ENCODE results near the gene CAMP.

CAMP gene, protein sequence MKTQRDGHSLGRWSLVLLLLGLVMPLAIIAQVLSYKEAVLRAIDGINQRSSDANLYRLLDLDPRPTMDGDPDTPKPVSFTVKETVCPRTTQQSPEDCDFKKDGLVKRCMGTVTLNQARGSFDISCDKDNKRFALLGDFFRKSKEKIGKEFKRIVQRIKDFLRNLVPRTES

DNA sequence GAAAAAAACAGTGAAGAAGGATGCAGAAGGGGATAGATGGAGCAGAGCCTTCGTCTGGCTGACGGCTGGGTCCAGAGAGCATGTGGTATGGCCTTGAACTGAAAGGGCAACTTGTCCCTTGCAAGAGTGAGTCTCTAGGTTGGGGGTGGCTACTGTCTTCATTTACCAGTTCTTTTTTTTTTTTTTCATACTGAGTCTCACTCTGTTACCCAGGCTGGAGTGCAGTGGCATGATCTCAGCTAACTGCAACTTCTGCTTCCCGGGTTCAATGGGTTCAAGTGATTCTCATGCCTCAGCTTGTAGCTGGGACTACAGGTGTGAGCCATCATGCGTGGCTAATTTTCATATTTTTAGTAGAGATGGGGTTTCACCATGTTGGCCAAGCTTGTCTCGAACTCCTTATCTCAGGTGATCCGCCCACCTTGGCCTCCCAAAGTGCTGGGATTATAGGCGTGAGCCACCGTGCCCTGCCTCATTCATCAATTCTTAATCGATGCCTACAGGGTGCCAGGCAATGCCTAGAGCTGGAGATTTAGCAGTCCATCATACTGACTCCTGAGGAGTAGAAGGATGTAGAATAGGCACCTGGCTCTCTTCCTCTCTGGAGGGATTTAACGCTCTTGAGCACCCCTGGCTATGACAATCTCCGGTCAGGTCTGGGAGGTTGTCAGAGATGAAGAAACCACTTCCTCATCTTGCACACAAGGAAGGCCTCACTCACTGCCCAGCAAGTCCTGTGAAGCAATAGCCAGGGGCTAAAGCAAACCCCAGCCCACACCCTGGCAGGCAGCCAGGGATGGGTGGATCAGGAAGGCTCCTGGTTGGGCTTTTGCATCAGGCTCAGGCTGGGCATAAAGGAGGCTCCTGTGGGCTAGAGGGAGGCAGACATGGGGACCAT is at the start of gene CAMP:
Gene CAMP, plus strand, starts transcription at position 880 of the 898 bp plus-strand sequence. Its CDS starts 17 bp downstream, at position 897.
- Mint-ChIP-seq H3K27me3 (no peaks in the 10 kb centered on the region), H3K9me3 (no peaks in the 10 kb centered on the region), H3K4me3 (no peak within 1 kb of the TSS), H3K4me1 (peaks cover 11% of the 10 kb centered on the region), H3K27ac (peak within 1 kb of the TSS; percentile 82 to 87)
- DNase-seq (no peak), ATAC-seq (no peak)

DNA sequence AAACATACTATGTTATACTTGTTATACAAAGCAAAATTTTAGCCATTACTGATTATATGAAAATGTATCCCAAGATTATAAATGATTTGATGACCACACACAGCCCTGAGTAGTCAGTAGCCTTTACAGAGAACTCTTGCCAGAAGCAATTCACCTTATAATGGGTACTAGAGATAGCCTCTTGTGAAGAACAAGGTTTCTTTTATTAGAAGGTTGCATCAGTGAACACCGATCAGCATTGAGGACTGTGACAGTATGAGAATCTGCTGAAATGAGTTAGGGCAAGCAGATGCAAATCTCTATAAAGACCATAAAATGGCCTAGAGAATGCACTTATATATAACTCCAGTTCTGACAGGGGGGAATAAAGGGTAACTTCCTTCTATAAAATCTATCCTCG is 45.2 kb upstream of the CAMP start:
- DNase-seq = no peak
- no peak for ATAC-seq
- Mint-ChIP-seq H3K9me3 (no peaks in the 10 kb centered on the region), H3K27ac (peak overlapping the region in 1 of 2 donors; percentile 12), H3K4me3 (no peak overlapping the region), H3K4me1 (no peaks in the 10 kb centered on the region), H3K27me3 (no peaks in the 10 kb centered on the region)

DNA sequence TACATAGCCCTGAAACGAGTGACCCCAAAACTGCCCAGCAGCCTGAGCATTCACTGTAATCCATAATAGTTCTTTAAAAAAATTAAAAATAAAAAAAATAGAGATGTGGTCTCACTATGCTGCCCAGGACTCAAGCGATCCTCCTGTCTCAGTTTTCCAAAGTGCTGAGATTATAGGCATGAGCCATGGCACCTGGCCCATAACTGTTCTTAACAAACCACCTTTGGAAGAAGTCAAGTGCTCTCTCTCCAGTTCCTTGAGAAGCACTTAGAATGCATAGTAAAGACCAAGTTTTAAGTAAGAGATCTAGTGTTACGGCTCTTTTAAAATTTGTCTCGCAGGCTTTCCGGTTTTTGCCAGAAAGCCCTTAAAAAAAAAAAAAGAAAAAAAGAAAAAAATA is 43.3 kb upstream of the CAMP start:
- H3K9me3 Mint-ChIP-seq = no peaks in the 10 kb centered on the region
- no peak for ATAC-seq

DNA sequence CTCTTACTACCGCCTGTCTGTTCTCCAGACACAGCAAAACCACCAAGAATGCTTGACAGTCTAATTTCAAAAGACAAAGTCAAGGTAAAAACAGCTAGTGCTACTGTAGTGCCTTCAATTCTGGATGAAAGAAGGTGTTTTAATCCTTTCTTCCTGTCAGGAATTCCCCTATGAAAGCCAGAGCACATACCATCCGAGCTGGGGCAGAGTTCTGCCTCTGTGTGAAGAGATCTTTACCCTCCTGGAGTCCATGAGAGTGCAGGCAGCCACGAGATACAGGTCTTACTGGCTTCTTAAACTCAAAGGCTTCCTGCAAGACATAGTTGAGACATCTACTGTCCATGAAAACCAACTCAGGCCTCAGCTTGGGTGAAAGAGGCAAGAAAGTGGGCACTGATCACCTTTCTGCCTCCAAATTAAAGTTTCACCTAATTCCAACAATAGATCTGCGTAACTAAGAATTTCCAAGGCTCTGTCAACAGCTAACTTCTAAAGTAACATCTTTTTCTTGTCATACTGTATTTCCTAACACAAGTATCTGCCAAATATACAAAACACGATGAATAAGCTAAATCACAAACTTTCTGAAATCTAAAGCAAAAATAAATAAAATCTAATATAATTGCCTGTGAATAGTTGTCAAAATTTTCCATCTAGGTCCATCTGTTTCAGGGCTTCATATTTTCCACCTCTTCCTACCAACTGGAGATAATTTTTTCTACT is 42.6 kb upstream of the CAMP start:
- no peaks in the 10 kb centered on the region for H3K27me3 Mint-ChIP-seq
- H3K27ac Mint-ChIP-seq = no peak overlapping the region
- ATAC-seq = no peak
- DNase-seq = no peak
- H3K4me1 Mint-ChIP-seq = no peaks in the 10 kb centered on the region
- no peaks in the 10 kb centered on the region for H3K9me3 Mint-ChIP-seq
- H3K4me3 Mint-ChIP-seq = no peak overlapping the region

More for the DNA sequence above, 43.3 kb upstream of the CAMP start:
- H3K4me3 Mint-ChIP-seq = no peak overlapping the region
- H3K27ac Mint-ChIP-seq = no peak overlapping the region
- no peak for DNase-seq
- no peaks in the 10 kb centered on the region for H3K4me1 Mint-ChIP-seq
- H3K27me3 Mint-ChIP-seq = no peaks in the 10 kb centered on the region

DNA sequence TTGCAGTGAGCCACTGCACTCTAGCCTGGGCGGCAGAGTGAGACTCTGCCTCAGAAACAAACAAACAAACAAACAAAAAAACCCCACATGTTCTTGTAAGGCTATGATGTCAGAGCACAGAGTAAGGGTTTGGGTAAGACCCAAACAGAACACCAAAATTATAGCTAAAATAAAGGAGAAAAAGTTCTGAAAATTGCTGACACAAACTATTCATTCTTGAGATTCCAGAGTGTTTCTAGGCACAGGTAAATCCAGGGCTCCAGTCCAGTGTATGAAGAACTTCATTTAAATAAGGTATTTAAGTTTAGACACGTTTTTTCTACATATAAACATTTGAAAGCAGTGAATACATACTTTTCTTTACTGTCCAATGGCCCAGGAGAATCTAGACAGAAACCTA is 39.0 kb upstream of the CAMP start:
- H3K27me3 Mint-ChIP-seq = peaks cover 8% of the 10 kb centered on the region
- H3K9me3 Mint-ChIP-seq = no peaks in the 10 kb centered on the region
- peaks cover 25% of the 10 kb centered on the region for H3K4me1 Mint-ChIP-seq
- no peak overlapping the region for H3K4me3 Mint-ChIP-seq
- no peak for DNase-seq
- ATAC-seq = no peak
- no peak overlapping the region for H3K27ac Mint-ChIP-seq

DNA sequence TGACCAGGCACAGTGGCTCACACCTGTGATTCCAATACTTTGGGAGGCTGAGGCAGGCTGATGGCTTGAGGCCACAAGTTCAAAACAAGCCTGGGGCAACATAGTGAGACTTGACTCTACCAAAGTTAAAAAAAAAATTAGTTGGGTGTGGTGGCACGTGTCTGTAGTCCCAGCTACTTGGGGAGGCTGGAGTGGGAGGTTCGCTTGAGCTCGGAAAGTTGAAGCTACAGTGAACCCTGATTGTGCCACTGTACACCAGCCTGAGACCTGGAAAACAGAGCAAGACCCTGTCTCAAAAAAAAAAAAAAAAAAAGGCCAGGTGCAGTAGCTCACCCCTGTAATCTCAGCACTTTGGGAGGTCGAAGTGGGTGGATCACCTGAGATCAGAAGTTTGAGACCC is 38.2 kb upstream of the CAMP start:
- Mint-ChIP-seq H3K27me3 (peaks cover 8% of the 10 kb centered on the region), H3K4me1 (peaks cover 25% of the 10 kb centered on the region), H3K9me3 (no peaks in the 10 kb centered on the region), H3K4me3 (no peak overlapping the region), H3K27ac (no peak overlapping the region)
- ATAC-seq = no peak
- no peak for DNase-seq

DNA sequence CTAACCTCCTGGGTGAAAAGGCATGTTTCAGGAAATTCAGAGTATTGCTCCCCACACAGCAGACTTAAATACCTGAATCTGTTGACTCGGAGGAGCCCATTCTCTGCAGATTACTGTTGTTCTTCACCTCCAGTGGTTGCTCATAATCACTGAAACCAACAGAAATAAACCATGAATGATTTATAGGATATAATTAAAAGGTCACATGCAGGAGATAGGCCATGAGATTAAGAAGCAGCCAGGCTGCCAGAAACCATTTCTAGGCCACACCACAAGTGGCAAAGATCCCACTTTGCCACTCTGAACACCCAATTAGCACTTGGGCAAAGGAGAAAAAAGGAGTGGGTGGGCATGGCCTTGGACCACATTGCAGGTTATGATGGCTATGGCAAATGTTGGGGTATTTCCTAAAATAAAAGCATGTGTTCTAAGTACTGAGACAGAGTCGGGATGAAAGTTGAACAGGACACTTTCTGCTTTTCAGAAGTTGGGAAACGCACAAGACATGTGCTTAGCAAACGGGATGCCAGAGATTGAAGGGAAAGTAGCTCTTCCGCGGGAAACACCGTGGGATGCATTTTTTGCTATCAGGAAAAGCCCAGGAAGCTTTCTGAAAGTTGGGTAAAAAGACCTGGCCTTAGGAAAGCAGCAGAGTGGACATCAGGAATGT is 36.5 kb upstream of the CAMP start:
- ATAC-seq = no peak
- Mint-ChIP-seq H3K4me3 (peak overlapping the region; percentile 85 to 96), H3K4me1 (peaks cover 25% of the 10 kb centered on the region), H3K27ac (peak overlapping the region; percentile 94 to 98), H3K27me3 (peaks cover 8% of the 10 kb centered on the region), H3K9me3 (no peaks in the 10 kb centered on the region)
- DNase-seq = no peak

DNA sequence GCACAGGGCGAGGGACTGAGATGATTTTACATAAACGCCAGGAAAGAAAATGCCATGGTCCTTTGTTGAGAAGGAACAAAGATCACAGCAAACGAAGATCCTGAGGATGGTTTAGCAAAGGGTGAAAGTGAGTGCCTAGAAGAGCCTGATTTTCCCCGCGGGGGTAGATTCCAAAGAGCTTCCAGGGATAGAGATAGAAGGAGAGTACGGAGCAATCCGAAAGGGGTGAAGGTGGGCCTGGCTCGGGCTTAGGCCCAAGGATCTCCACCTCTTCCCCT is 36.1 kb upstream of the CAMP start:
- no peaks in the 10 kb centered on the region for H3K9me3 Mint-ChIP-seq
- peaks cover 25% of the 10 kb centered on the region for H3K4me1 Mint-ChIP-seq
- peak overlapping the region; percentile 85 to 96 for H3K4me3 Mint-ChIP-seq
- peaks cover 8% of the 10 kb centered on the region for H3K27me3 Mint-ChIP-seq
- H3K27ac Mint-ChIP-seq = peak overlapping the region; percentile 94 to 98
- ATAC-seq = no peak
- DNase-seq = no peak

DNA sequence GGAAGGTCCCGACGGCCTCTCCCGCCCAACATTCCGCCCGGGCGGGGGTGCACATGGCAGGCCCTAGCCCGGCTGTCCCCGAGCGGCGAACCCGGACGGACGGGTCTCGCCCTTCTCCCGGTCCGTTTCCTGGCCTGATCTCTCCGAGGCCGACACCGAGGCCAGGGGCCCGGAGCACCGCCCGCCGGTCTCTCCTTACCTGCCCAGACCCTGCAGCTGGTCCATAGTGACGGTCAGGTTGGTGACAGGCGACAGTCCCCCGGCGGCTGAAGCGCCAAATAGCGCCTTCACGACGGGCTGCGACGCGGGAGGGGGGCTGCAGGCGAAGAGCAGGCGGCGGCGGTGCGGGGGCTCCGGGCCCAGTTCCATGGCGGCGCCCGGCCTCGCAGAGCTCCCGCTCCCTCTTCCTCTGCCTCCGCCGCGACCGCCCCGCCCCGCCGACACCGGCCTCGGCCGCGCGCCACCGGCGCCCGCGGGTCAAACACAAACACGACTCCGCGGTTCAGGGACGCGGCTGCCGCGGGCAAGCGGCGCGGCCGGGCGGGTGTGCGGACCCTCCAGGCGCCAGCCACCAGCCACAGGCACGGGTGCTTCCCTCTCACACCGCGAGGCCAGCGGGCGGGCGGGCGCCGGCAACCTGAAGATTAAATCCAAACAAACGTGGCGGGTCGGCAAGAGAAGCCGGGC is 35.6 kb upstream of the CAMP start:
- Mint-ChIP-seq H3K9me3 (no peaks in the 10 kb centered on the region), H3K4me1 (peaks cover 25% of the 10 kb centered on the region), H3K4me3 (peak overlapping the region; percentile 95 to 96), H3K27me3 (peaks cover 8% of the 10 kb centered on the region), H3K27ac (peak overlapping the region; percentile 95 to 96)
- no peak for DNase-seq
- ATAC-seq = peak; percentile 47

DNA sequence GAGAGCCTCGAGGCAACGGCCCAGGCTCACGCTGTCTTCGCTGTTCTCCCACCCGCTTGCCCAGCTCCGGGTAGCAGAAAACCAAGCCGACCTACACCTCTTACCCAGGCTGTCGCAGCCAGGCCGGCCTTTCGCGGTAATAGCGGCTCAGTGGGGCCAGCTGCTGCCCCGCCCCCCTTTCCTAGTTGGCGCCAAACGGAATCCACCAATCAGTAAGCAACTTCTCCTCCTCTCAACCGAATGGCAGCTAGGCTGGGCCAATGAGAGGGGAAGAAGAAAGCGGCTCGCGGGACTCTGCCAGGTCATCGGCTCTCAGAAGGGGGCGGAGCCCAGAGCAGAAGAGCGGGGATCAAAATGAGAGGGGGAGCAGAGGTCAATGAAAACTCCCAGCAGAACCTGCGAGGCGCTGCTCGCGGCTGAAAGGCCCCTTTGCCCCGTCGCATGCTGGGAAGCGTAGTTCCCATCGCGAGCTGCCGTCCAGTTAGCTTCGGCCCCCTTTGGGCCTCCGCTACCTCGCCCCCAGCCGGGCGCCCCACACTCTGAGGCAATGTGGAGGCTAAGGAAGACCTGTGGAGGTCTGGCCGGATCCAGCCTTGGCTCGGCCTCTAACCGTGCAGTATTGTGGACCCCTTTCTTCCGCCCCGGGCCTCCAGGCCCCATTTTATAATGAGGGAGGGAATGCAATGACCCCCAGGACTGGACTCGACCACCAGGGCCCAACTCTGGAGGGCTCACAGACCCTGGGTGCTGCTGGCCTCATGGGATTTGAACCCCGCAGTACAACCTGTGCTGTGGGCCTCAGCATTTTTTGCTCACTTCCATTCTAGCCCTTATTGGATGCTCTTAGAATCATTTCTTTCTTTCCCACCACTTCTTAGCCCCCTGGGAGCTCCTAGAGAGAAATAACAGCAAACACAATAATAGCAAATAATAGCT is 34.8 kb upstream of the CAMP start, which contains the start of gene CDC25A:
Gene CDC25A, minus strand, starts transcription at position 152 of the 936 bp plus-strand sequence. CDS start 470 bp downstream, outside the sequence.
- peak within 1 kb of the TSS; percentile 95 to 96 for H3K4me3 Mint-ChIP-seq
- peak; percentile 98 for ATAC-seq
- H3K27ac Mint-ChIP-seq = peak within 1 kb of the TSS; percentile 95 to 98
- peaks cover 10% of the 10 kb centered on the region for H3K27me3 Mint-ChIP-seq
- peaks cover 25% of the 10 kb centered on the region for H3K4me1 Mint-ChIP-seq
- H3K9me3 Mint-ChIP-seq = no peaks in the 10 kb centered on the region
- peak; percentile 94 to 98 for DNase-seq

DNA sequence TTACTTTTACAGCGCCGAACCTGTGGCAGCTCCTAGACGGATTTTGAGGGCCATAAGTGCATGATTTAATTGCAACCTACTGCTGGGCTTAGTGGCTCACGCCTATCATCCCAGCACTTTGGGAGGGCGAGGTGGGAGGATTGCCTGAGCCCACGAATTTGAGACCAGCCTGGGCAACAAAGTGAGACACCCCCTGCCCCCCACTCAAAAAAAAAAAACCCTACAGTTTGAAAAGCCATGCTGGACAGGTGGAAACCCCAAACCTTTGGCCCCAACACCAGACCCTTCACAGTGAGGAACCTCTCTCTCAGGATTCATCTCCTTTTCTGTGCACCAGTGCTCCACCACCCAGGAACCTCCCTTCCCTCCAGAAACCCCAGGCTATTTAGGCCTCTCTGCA is 34.0 kb upstream of the CAMP start:
- H3K27me3 Mint-ChIP-seq = peaks cover 17% of the 10 kb centered on the region
- peaks cover 29% of the 10 kb centered on the region for H3K4me1 Mint-ChIP-seq
- H3K4me3 Mint-ChIP-seq = peak overlapping the region in 1 of 2 donors; percentile 20
- peak overlapping the region in 1 of 2 donors; percentile 50 for H3K27ac Mint-ChIP-seq
- ATAC-seq (no peak), DNase-seq (no peak)
- H3K9me3 Mint-ChIP-seq = no peaks in the 10 kb centered on the region

DNA sequence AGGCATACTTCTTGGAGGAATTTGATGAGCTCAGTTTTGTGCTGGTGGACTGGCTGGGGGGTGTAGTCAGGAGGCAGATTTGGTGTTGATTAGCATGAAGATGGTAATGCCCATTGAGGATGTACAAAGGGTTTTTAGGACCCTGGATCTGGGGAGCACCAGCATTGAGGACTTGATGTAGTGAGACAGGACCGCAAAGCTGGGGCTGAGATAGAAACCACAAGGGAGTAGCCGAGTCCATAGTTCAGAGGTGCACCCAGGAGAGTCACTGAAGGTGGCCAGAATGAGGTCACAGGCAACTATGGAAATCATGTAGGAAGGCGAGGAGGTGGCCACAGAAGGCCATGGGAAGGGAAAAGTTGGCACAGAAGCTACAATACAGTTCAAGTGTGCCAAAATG is 32.4 kb upstream of the CAMP start:
- DNase-seq = no peak
- Mint-ChIP-seq H3K4me1 (peaks cover 29% of the 10 kb centered on the region), H3K4me3 (no peak overlapping the region)

DNA sequence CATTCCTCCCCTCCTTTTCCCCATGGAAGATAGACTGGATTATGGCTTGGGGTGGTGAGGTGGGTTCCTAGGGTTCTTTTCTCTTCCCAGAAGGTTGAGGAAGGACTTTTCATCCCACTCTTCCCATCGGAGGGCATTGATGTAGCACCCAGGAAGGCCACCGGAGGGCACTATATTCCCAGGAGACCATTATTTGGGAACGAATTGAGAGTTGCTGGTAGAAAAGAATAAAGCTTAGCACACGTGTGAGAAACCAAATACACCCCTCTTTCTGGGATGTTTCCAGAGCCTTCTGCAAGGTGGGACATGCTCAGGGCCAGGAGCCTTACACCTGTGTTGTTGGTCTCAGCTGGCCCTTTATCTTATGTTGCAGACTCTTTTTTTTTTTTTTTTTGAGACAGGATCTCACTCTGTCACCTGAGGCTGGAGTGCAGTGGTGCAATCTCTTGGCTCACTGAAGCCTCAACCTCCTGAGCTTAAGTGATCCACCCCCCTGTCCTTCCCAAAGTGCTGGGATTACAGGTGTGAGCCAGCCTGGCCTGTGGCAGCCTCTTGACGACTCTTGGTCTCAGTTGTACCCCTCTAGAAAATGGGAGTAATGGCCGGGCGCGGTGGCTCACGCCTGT is 28.7 kb upstream of the CAMP start:
- ATAC-seq = no peak
- no peaks in the 10 kb centered on the region for H3K9me3 Mint-ChIP-seq

More for the DNA sequence above, 32.4 kb upstream of the CAMP start:
- Mint-ChIP-seq H3K27ac (no peak overlapping the region), H3K27me3 (peaks cover 19% of the 10 kb centered on the region), H3K9me3 (no peaks in the 10 kb centered on the region)
- ATAC-seq = no peak

DNA sequence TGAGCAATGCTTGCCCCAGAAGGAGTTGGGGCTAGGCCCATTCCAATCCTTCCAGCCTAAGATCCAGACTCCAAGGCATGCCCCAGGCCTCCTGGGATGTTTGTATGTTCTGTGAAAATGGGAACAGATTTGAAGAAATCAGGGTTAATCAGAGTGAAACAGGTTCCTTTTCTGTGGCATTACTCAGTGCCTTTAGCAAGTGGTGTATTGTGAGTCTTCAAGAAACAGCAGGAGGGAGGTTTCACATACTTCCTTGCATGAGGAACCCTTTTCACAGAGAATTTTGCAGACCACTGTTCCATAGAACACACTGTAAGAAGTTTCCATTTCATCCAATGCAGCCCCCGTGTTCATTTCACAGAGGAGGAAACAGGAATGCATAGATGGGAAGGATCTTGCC is 26.7 kb upstream of the CAMP start:
- ATAC-seq (no peak), DNase-seq (no peak)
- Mint-ChIP-seq H3K4me3 (no peak overlapping the region), H3K9me3 (no peaks in the 10 kb centered on the region), H3K27ac (peak overlapping the region in 1 of 2 donors; percentile 39), H3K27me3 (peaks cover 11% of the 10 kb centered on the region), H3K4me1 (peaks cover 6% of the 10 kb centered on the region)

More for the DNA sequence above, 28.7 kb upstream of the CAMP start:
- H3K4me3 Mint-ChIP-seq = peak overlapping the region in 1 of 2 donors; percentile 38
- peak in 1 of 2 donors; percentile 17 for DNase-seq
- peaks cover 11% of the 10 kb centered on the region for H3K27me3 Mint-ChIP-seq
- H3K4me1 Mint-ChIP-seq = peaks cover 6% of the 10 kb centered on the region
- H3K27ac Mint-ChIP-seq = no peak overlapping the region

All from stimulated activated naive CD8-positive, alpha-beta T cell treated with anti-CD3 and anti-CD28 coated beads, Interleukin-15, amount 100 ng/mL, for 72 hours (primary cell).